Pancreas (tissue), 10 donors: Measurements from ENCODE around the gene CNPY1. TPM values are rescaled to one million over a fixed set of nuclear protein-coding genes. Genes with fewer than 3 reads are reported as not detected.

Source experiments
- ATAC-seq, 4 donors: fragments of 200-7000 bp; cut with Tn5 transposase; one replicate each; pipeline versions ENCODE4 v1.8.0 to v1.9.1; 2020; ENCODE audit warnings: mild to moderate bottlenecking in 4 of 4, moderate library complexity in 4 of 4
- DNase-seq, 6 donors: peaks; one replicate each; pipeline ENCODE4 v3.0.0-alpha.2; 2020
- FAIRE-seq: peaks from 2 replicates; lab custom pipeline; 2012; peaks lifted over from hg19 to GRCh38; lab: Jason Lieb, UNC
- H3K27ac ChIP-seq, 4 donors: fragments of 200-600 bp; sonication (generic); 1 replicate in 3 of 4; 2 replicates in 1 of 4; pipeline versions ENCODE4 v1.5.0 to v1.8.0; 2020
- H3K27me3 ChIP-seq, 4 donors: fragments of 200-600 bp; one replicate each; pipeline ENCODE4 v1.8.0; 2021
- H3K36me3 ChIP-seq, 3 donors: fragments of 200-600 bp; sonication (generic) in 1 of 3; one replicate each; pipeline versions ENCODE4 v1.5.0 to v1.8.0; 2020 to 2021
- H3K4me1 ChIP-seq, 3 donors: fragments of 200-600 bp; one replicate each; pipeline ENCODE4 v1.8.0; 2021
- H3K4me3 ChIP-seq, 4 donors: fragments of 200-600 bp; sonication (generic) in 2 of 4; one replicate each; pipeline versions ENCODE4 v1.5.0 to v1.8.0; 2020 to 2021
- H3K9me3 ChIP-seq, 4 donors: fragments of 200-600 bp; one replicate each; pipeline ENCODE4 v1.8.0; 2021
- CTCF ChIP-seq, 4 donors: fragments of 200-600 bp; sonication (generic) in 3 of 4; IDR thresholded peaks; one replicate each; pipeline versions ENCODE4 v1.5.0 to v1.8.0; 2021; ENCODE audit warnings: antibody characterized with exemption in 4 of 4
- WGBS, 2 donors: extraction: QIAGEN DNeasy Blood & Tissue Kit; methylation state at CpG; one replicate each; pipeline ENCODE4 v1.1.7; 2013; 5-methylcytosine and 5-hydroxymethylcytosine counted together
- intact Hi-C, 3 donors: fragments of 100-400 bp; cut with DNase I; formaldehyde crosslinking; loops; one replicate each; pipeline versions ENCODE4 v1.11.1 to v1.14.2; 2022
- polyA plus RNA-seq, 2 donors: library from polyadenylated mRNA; stranded (reverse); fragments of 200-250 nt; gene quantifications; one replicate each; pipeline ENCODE4 v1.2.3, GENCODE V29; 2013
- total RNA-seq, 6 donors: library from RNA; stranded (reverse); fragmentation: NEBNext Ultra II Directional in 4 of 6; extraction: Animal tissue kit (Norgen Biotek cat#: 25700) in 4 of 6; gene quantifications; one replicate each; pipeline versions ENCODE4 v1.2.1 to v1.2.4, GENCODE V29; 2021 to 2023
- donor health status: healthy with polysubstance abuse.
- donor health status: DM: no; HTN: no; CAD: no; lungs with moderate emphysema.
- donor health status: DM: no; HTN: no; CAD: no.
- donor health status: control.
- donor health status: control.
- donor health status: Bipolar disorder and iron deficiency.
- donor health status: DM: yes; HTN: yes; CAD: no.
- donor health status: DM: no; HTN: no; CAD: no.
- donor health status: DM: no; HTN: no; CAD: no.
- donor health status: DM: yes; HTN: yes; CAD: no.

Gene CNPY1
- total and polyA plus RNA-seq, 8 donors: not detected

- intact Hi-C loops: no loop called here
- peaks cover 0 to 34% (median 16%) of the 10 kb centered on the region in 4 donors for H3K27me3 ChIP-seq
- no peak for TF ChIP-seq CTCF (IDR thresholded peaks at IDR 0.05)
- H3K27ac ChIP-seq: no peak overlapping the region
- ATAC-seq: no peak
- no peaks in the 10 kb centered on the region for H3K4me1 ChIP-seq
- H3K36me3 ChIP-seq: no peaks in the 10 kb centered on the region
- no peaks in the 10 kb centered on the region for H3K9me3 ChIP-seq
- no peak overlapping the region for H3K4me3 ChIP-seq
- no peak for FAIRE-seq
- DNase-seq: no peak
- WGBS, 2 donors: 31 to 41% methylated on average over 4 of the region's 4 CpGs
These were observed 34.0 kb downstream of the CNPY1 start for GRCh38 chr7:155512246-155512887.

GRCh38 chr7:155511702-155511996 lies 34.7 kb downstream of the CNPY1 start:
- H3K4me1 ChIP-seq: no peaks in the 10 kb centered on the region
- DNase-seq (no peak), ATAC-seq (no peak), FAIRE-seq (no peak)
- H3K27me3 ChIP-seq: peaks cover 0 to 39% (median 18%) of the 10 kb centered on the region in 4 donors
- no peak for TF ChIP-seq CTCF (IDR thresholded peaks at IDR 0.05)
- H3K4me3 ChIP-seq: no peak overlapping the region
- no peak overlapping the region for H3K27ac ChIP-seq
- no peaks in the 10 kb centered on the region for H3K9me3 ChIP-seq
- 56% methylated on average over 5 of the region's 5 CpGs for WGBS, 2 donors
- intact Hi-C loops: no loop called here
- H3K36me3 ChIP-seq: no peaks in the 10 kb centered on the region

GRCh38 chr7:155510975-155511701 lies 35.2 kb downstream of the CNPY1 start:
- FAIRE-seq (no peak), DNase-seq (no peak), ATAC-seq (no peak)
- no peak for TF ChIP-seq CTCF (IDR thresholded peaks at IDR 0.05)
- Histone ChIP-seq H3K4me3 (no peak overlapping the region), H3K4me1 (no peaks in the 10 kb centered on the region), H3K27ac (no peak overlapping the region), H3K36me3 (no peaks in the 10 kb centered on the region), H3K27me3 (peaks cover 0 to 39% (median 18%) of the 10 kb centered on the region in 4 donors), H3K9me3 (no peaks in the 10 kb centered on the region)
- WGBS, 2 donors: 41 to 55% methylated on average over 6 of the region's 6 CpGs
- intact Hi-C loops: no loop called here

GRCh38 chr7:155509725-155510551 lies 36.4 kb downstream of the CNPY1 start:
- intact Hi-C loops: no loop called here
- peak overlapping the region in 3 of 4 donors; percentile 29 to 34 (median 30) for H3K4me3 ChIP-seq
- H3K27ac ChIP-seq: no peak overlapping the region
- FAIRE-seq (no peak), DNase-seq (no peak), ATAC-seq (peak in 2 of 4 donors; percentile 56 to 79)
- WGBS, 2 donors: 5% methylated on average over 68 of the region's 68 CpGs
- no peak for TF ChIP-seq CTCF (IDR thresholded peaks at IDR 0.05)
- H3K36me3 ChIP-seq: no peaks in the 10 kb centered on the region
- no peaks in the 10 kb centered on the region for H3K4me1 ChIP-seq
- H3K9me3 ChIP-seq: no peaks in the 10 kb centered on the region
- H3K27me3 ChIP-seq: peaks cover 0 to 48% (median 18%) of the 10 kb centered on the region in 4 donors
